GM19351 (cell line): Measurements from ENCODE around the gene TMUB1.

ENCODE experiments used
- ATAC-seq: cut with Tn5 transposase; IDR thresholded peaks from one replicate; pipeline ENCODE4 v1.9.1; 2021; ENCODE audit warnings: mild to moderate bottlenecking, moderate library complexity; ENCODE audit not compliant: unreplicated experiment

TMUB1 gene

DNA sequence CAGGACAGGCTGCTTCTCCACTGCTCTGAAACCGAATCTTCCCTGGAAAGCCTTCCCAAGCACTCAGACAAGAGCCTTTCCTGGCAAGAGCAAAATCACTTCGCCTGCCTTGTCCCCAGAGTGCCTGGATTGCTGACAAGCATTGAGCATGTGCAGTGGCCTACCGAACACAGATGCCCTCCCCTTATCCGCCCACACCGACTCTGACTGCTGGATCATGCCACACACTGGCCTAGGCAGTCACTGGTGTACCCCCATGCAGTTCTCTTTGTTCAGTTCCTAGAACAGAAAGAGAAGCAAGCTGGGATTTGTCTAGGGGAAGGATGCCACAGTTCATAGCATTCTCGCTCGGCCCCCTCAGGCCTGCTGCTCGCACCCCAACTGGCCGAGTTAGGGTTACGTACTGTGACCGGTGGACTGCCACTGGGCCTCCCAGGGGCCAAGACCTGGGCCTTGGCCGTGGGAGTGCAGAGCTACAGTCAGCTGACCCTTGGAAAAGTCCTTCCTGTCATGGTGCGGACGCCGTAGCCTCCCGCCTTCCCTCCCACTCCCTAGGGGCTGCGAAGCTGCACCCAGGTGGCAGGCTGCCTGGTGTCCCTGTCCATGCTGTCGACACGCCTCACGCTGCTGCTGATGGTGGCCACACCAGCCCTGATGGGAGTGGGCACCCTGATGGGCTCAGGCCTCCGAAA is 48.1 kb downstream of the TMUB1 start:
- no peak for ATAC-seq

- ATAC-seq: no peak
Observed at GRCh38 chr7:151034312-151035025, 48.8 kb downstream of the TMUB1 start.

DNA sequence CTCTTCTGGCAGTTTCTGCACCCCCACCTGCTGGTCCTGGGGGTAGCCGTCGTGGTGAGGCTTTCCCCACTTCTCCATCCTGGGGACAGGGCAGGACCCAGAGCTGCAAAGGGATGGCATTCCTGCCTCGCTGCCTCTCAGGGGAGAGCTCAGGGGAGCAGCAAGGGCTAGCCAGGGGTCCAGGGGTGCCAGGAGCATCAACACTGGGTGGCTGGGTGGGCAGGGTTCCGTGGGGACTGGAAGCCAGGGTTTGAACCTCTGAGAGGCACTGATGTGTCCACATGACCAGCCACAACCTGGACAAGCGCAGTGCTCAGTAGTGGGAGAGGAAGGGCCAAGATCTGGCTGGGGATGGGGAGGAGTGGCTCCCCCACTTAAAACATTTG is 49.4 kb downstream of the TMUB1 start:
- no peak for ATAC-seq

GRCh38 chr7:151032936-151033863 is 50.1 kb downstream of the TMUB1 start:
- no peak for ATAC-seq
